Retinal pigment epithelial cell (primary cell): Measurements from ENCODE around the gene IRGQ.

ENCODE experiments used
- DNase-seq: peaks from one replicate; pipeline ENCODE4 v3.0.0-alpha.2; 2010; ENCODE audit warnings: low read depth
- H3K4me3 ChIP-seq: 2 replicates; pipeline ENCODE4 v1.5.1; 2011; ENCODE audit warnings: mild to moderate bottlenecking, low read length, control low read depth, moderate library complexity
- TF ChIP-seq, protein P1 (sequence below): conservative IDR thresholded peaks from 2 replicates; pipeline ENCODE4 v1.5.1; 2011; ENCODE audit warnings: low read depth, low read length, control low read depth, inconsistent platforms

IRGQ gene

DNA sequence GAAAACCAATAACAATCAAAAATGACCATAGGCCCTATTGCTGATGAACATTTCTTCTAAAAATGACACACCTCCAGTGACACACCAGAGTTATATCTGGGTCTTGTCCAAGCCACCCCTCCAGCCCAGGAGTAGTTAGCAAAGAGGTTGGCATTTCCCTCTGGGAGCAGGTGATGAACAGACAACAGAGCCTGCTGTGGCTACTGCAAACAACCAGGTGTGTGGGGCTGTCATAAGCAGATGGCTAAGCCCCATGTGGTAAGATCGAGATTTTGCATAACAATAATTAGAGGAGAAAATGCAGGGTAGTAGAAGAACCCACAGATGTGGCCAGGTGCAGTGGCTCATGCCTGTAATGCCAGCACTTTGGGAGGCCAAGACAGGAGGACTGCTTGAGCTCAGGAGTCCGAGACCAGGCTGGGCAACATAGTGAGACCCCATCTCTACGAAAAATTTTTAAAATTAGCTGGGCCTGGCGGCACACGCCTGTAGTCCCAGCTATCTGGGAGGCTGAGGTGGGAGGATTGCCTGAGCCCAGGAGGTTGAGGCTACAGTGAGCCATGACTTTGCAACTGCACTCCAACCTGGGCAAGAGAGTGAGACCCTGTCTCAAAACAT lies 25.7 kb downstream of the IRGQ start:
- H3K4me3 ChIP-seq = no peak overlapping the region
- DNase-seq = no peak
- TF ChIP-seq, protein P1, sequence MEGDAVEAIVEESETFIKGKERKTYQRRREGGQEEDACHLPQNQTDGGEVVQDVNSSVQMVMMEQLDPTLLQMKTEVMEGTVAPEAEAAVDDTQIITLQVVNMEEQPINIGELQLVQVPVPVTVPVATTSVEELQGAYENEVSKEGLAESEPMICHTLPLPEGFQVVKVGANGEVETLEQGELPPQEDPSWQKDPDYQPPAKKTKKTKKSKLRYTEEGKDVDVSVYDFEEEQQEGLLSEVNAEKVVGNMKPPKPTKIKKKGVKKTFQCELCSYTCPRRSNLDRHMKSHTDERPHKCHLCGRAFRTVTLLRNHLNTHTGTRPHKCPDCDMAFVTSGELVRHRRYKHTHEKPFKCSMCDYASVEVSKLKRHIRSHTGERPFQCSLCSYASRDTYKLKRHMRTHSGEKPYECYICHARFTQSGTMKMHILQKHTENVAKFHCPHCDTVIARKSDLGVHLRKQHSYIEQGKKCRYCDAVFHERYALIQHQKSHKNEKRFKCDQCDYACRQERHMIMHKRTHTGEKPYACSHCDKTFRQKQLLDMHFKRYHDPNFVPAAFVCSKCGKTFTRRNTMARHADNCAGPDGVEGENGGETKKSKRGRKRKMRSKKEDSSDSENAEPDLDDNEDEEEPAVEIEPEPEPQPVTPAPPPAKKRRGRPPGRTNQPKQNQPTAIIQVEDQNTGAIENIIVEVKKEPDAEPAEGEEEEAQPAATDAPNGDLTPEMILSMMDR = no peak

DNA sequence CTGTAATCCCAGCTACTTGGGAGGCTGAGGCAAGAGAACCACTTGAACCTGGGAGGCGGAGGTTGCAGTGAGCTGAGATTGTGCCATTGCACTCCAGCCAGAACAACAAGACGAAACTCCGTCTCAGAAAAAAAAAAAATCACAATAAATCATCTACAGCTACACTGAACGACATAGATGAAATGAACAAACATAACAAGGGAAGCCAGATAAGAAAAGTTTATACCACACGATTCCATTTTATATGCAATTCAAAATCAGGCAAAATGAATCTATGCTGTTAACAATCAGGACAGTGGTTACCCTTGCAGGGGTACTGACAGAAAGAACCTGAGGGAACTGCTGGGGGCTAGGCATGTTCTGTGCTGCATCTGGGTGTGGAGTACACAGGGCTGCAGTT lies 26.3 kb downstream of the IRGQ start:
- no peak overlapping the region for H3K4me3 ChIP-seq
- DNase-seq = no peak
- TF ChIP-seq, protein P1 = no peak

DNA sequence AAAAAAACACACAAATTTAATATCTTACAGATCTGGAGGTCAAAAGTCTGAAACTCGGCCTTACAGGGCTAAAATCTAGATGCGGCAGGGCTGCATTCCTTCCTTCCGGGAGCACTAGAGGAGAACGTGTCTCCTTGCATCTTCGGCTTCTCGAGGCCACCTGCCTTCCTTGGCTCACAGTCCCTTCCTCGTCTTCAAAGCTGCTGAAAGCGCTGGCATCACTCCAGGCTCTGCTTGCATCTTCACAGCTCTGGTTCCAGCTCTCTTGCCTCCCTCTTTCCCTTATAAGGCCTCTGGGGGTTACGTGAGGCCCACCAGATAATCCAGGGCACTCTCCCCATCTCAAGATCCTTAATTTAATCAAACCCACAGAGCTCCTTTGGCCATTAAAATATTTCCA lies 31.1 kb downstream of the IRGQ start:
- H3K4me3 ChIP-seq = no peak overlapping the region
- TF ChIP-seq, protein P1 = no peak
- no peak for DNase-seq

DNA sequence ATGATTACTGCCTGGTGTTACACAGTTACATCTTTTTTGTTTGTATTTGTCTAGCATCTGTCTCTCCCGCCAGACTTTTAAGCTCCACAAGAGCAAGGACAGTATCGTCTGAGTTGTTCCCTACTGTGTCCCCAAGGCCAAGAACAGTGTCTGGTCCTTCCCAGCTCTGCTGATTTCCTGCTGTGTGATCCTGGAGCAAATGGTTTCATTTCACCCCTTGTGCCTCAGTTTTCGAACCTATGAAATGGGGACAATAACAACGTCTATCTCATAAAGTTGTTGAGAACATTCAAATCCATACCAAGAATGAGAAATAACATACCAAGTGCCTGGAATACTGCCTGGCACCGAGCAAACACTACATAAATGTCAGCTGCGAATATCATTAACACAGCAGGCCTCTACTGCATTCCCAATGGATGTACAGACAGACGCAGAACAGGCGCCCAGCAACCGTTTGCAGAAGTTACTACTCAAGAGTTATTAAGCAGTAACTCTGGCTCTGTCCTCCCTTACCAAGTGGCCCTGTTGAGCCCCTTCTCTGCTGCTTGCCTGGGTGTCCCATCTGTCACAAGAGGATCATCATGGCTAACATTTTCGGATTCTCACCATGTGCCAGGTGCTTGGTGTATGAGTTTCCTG lies 32.0 kb downstream of the IRGQ start:
- H3K4me3 ChIP-seq = no peak overlapping the region
- no peak for DNase-seq
- TF ChIP-seq, protein P1 = no peak

DNA sequence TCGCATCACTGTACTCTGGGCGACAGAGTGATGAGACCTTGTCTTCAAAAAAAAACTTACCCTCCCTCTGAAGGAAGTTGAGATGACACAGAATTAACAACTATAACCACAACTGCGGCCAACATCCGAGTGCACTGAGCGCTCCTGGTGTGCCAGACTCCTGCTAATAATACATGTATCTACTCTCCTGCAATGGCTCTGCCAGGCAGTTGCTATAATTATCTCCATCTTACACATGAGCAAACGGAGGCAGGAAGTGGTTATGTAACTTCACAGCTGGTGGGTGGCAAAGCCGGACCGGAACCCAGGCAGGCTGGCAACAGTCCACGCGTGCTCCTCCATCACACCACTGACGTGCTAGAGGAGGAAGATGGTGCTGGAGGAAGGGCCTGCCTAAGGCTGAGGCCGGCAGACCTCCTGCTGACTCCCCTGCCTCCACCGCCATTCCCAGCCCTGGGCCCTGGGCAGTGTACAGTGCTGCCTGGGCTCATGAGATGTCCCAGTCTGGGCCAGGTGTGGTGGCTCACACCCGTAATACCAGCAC lies 33.2 kb downstream of the IRGQ start:
- DNase-seq = no peak

DNA sequence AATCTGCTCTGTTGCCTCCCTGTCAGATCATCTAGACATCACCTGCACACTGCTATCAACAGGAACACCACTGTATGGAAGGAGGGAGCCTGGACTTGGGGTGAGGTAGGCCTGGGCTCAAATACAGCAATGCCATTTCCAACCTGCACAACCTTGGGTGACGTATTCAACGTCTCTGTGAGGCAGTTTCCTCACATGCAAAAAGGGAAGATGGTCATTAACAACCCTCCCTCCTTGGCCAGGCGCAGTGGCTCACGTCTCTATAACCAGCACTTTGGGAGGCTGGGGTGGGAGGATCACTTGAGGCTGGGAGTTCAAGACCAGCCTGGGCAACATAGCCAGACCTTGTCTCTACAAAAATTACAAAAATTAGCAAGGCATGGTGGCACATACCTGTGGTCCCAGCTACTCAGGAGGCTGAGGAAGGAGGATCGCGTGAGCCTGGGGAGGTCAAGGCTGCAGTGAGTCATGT lies 33.7 kb downstream of the IRGQ start:
- TF ChIP-seq, protein P1 = no peak
- DNase-seq = no peak
- H3K4me3 ChIP-seq = no peak overlapping the region

More for the DNA sequence above, 33.2 kb downstream of the IRGQ start:
- no peak overlapping the region for H3K4me3 ChIP-seq
- TF ChIP-seq, protein P1 = no peak
